ENCODE results near the gene MFNG. TPM values are rescaled to one million over a fixed set of nuclear protein-coding genes. Genes with fewer than 3 reads are reported as not detected.
"Not testable (repeated sequence)": the region's sequence is repeated elsewhere in the genome, so short reads cannot be mapped to it uniquely, and the experiment has no call there.

Gene MFNG
- total RNA-seq, 2 experiments from 2014 or later: 85.1 to 89.9 TPM

DNA sequence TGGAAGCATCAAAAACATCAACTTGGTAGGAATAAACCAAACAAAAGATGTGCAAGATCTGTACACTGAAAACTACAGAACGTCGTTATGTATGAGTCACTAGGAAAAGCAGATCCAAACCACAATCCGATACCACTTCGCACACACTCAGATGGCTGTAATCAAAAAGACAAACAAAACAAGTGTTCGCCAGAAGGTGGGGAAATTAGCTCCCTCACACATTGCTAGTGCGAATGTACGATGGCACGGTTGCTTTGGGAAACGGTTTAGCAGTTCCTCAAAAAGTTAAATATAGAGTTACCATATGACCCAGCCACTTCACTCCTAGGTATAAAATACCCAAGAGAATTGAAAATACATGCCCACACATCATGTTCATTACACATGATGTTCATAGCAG, 47.8 kb upstream of the MFNG start:
- no peak overlapping the region for H3K4me3 Mint-ChIP-seq
- no peaks in the 10 kb centered on the region for H3K27me3 ChIP-seq (ENCODE audit: control insufficient read depth in 1 of 2, insufficient read depth in 2 of 2, low read length in 2 of 2)
- no peak for TF ChIP-seq CTCF (IDR thresholded peaks at IDR 0.05)
- ATAC-seq (ENCODE audit: poor library complexity): no peak
- ChIA-PET POLR2A (no interaction called here), CTCF (interaction anchor here (1.7 kb wide), 2 partner anchors 33 to 59 kb away, joined by 4 to 7 read pairs; no protein-coding TSS in a partner anchor)
- intact Hi-C loops (cut with DNase I, micrococcal nuclease): no loop called here
- no peak overlapping the region for H3K4me3 ChIP-seq (ENCODE audit: low read length)
- peak in 3 of 14 experiments; percentile 21 to 48 (median 43) for DNase-seq
- H3K36me3 Mint-ChIP-seq (ENCODE audit: low read depth): no peaks in the 10 kb centered on the region
- H3K27me3 Mint-ChIP-seq: peaks cover 12% of the 10 kb centered on the region
- no peak overlapping the region for H3K27ac ChIP-seq (ENCODE audit: low read depth in 1 of 2, low read length in 2 of 2)
- no peak overlapping the region for H3K27ac Mint-ChIP-seq
- no peaks in the 10 kb centered on the region for H3K36me3 ChIP-seq (ENCODE audit: insufficient read depth, low read length)
- peaks cover 23% of the 10 kb centered on the region for H3K4me1 Mint-ChIP-seq (ENCODE audit: low read depth)
- H3K9me3 Mint-ChIP-seq: no peaks in the 10 kb centered on the region
- peaks cover 21% of the 10 kb centered on the region for H3K4me1 ChIP-seq (ENCODE audit: insufficient read depth, low read length)
- H3K9me3 ChIP-seq (ENCODE audit: control insufficient read depth in 1 of 2, insufficient read depth in 1 of 2, low read length in 2 of 2): no peaks in the 10 kb centered on the region

DNA sequence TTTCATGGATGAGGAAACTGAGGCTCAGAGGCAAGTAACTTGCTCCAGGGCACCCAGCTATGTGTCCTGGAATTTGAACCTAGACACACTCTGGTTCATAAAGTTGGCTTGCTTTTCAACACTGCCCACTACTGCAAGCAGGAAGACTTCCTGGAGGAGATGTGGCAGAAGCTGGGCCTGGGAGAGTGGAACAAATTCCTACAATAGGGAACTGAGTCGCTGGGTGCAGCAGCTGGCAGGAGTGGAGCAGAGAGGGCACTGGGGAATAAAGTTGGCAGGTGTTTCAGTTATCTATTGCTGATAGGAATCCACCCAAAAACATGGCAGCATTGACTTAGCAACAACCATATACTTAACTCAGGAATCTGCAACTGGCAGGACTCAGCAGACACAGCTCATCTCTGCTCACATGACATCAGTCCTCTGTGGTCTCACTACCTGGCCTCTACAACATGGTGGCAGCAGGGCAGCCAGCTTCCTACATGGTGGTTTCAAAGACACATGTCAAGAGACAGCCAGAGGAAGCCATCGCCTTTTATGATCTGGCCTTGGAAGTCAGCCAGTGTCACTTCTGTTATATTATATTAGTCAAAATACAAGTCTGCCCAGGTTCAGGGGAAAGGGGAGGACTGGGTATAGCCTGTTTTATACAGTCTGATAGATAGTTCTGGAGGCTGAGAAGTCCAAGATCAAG, 43.6 kb upstream of the MFNG start:
- Mint-ChIP-seq H3K36me3 (ENCODE audit: low read depth) (no peaks in the 10 kb centered on the region), H3K9me3 (no peaks in the 10 kb centered on the region), H3K27ac (no peak overlapping the region), H3K27me3 (peaks cover 16% of the 10 kb centered on the region), H3K4me1 (ENCODE audit: low read depth) (peaks cover 14% of the 10 kb centered on the region), H3K4me3 (no peak overlapping the region)
- peaks cover 6% of the 10 kb centered on the region for H3K4me1 ChIP-seq (ENCODE audit: insufficient read depth, low read length)
- POLR2A ChIA-PET: no interaction called here
- H3K27me3 ChIP-seq (ENCODE audit: control insufficient read depth in 1 of 2, insufficient read depth in 2 of 2, low read length in 2 of 2): peaks cover 0 to 3% of the 10 kb centered on the region in 2 experiments
- H3K4me3 ChIP-seq (ENCODE audit: low read length): no peak overlapping the region
- H3K36me3 ChIP-seq (ENCODE audit: insufficient read depth, low read length): no peaks in the 10 kb centered on the region
- peak in 2 of 14 experiments; percentile 9 for DNase-seq
- CTCF ChIA-PET: interaction anchor here (1.6 kb wide), 1 partner anchor 63 kb away, joined by 5 read pairs; no protein-coding TSS in a partner anchor
- no peak overlapping the region for H3K27ac ChIP-seq (ENCODE audit: low read depth in 1 of 2, low read length in 2 of 2)
- intact Hi-C loops (cut with DNase I, micrococcal nuclease): no loop called here
- peaks cover 0 to 6% of the 10 kb centered on the region in 2 experiments for H3K9me3 ChIP-seq (ENCODE audit: control insufficient read depth in 1 of 2, insufficient read depth in 1 of 2, low read length in 2 of 2)
- no peak for TF ChIP-seq CTCF (IDR thresholded peaks at IDR 0.05)
- no peak for ATAC-seq (ENCODE audit: poor library complexity)

DNA sequence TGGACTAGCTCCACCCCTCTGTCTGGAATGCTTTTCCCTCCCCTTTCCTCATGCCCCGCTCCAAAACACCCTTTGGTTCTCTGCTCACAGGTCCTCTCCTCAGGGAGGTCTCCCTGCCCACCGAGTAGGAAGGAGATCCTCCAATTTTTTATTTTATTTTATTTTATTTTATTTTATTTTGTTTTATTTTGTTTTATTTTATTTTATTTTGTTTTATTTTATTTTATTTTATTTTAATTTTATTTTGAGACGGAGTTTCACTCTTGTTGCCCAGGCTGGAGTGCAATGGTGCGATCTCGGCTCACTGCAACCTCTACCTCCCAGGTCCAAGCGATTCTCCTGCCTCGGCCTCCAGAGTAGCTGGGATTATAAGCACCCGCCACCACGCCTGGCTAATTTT, 41.8 kb upstream of the MFNG start:
- H3K4me3 ChIP-seq (ENCODE audit: low read length); H3K27ac ChIP-seq (ENCODE audit: low read depth in 1 of 2, low read length in 2 of 2); H3K4me3 Mint-ChIP-seq; H3K9me3 Mint-ChIP-seq; intact Hi-C loops (cut with DNase I, micrococcal nuclease); H3K9me3 ChIP-seq (ENCODE audit: control insufficient read depth in 1 of 2, insufficient read depth in 1 of 2, low read length in 2 of 2); POLR2A ChIA-PET; H3K36me3 Mint-ChIP-seq (ENCODE audit: low read depth); ATAC-seq (ENCODE audit: poor library complexity); H3K36me3 ChIP-seq (ENCODE audit: insufficient read depth, low read length); H3K27ac Mint-ChIP-seq; H3K4me1 Mint-ChIP-seq (ENCODE audit: low read depth); DNase-seq; H3K4me1 ChIP-seq (ENCODE audit: insufficient read depth, low read length): not testable (repeated sequence)
- peaks cover 9 to 11% of the 10 kb centered on the region in 2 experiments for H3K27me3 ChIP-seq (ENCODE audit: control insufficient read depth in 1 of 2, insufficient read depth in 2 of 2, low read length in 2 of 2)
- H3K27me3 Mint-ChIP-seq: peaks cover 19% of the 10 kb centered on the region
- CTCF ChIA-PET: interaction anchor here (1.0 kb wide), 1 partner anchor 21 kb away, joined by 6 read pairs; no protein-coding TSS in a partner anchor

GRCh38 chr22:37527081-37527752, 41.0 kb upstream of the MFNG start:
- H3K9me3 ChIP-seq (ENCODE audit: control insufficient read depth in 1 of 2, insufficient read depth in 1 of 2, low read length in 2 of 2); H3K27ac Mint-ChIP-seq; POLR2A ChIA-PET; H3K4me1 Mint-ChIP-seq (ENCODE audit: low read depth); H3K36me3 Mint-ChIP-seq (ENCODE audit: low read depth); DNase-seq; ATAC-seq (ENCODE audit: poor library complexity); H3K4me1 ChIP-seq (ENCODE audit: insufficient read depth, low read length); H3K4me3 Mint-ChIP-seq; H3K27ac ChIP-seq (ENCODE audit: low read depth in 1 of 2, low read length in 2 of 2); H3K36me3 ChIP-seq (ENCODE audit: insufficient read depth, low read length); H3K9me3 Mint-ChIP-seq; H3K4me3 ChIP-seq (ENCODE audit: low read length); intact Hi-C loops (cut with DNase I, micrococcal nuclease): not testable (repeated sequence)
- peaks cover 27% of the 10 kb centered on the region for H3K27me3 Mint-ChIP-seq
- H3K27me3 ChIP-seq (ENCODE audit: control insufficient read depth in 1 of 2, insufficient read depth in 2 of 2, low read length in 2 of 2): peaks cover 12 to 16% of the 10 kb centered on the region in 2 experiments
- CTCF ChIA-PET: interaction anchor here (1.0 kb wide), 1 partner anchor 22 kb away, joined by 6 read pairs; no protein-coding TSS in a partner anchor
